HepG2 (cell line): Measurements from ENCODE around the gene LGALS3. TPM values are rescaled to one million over a fixed set of nuclear protein-coding genes. Genes with fewer than 3 reads are reported as not detected.
A peak's percentile ranks its signal among the peaks of the same experiment; 100 is the strongest.

ENCODE experiments used
- AKAP8 ChIP-seq: sonication (generic); formaldehyde crosslinking; IDR thresholded peaks from 2 replicates; pipeline ENCODE4 v1.5.1; 2020; ENCODE audit warnings: mild to moderate bottlenecking, missing genetic modification reagents
- CREB3 ChIP-seq: sonication (generic); formaldehyde crosslinking; IDR thresholded peaks from 2 replicates; pipeline ENCODE4 v1.5.0; 2020; ENCODE audit warnings: missing genetic modification reagents
- DRAP1 ChIP-seq: IDR thresholded peaks from 2 replicates; pipeline ENCODE4 v1.6.1; 2016; ENCODE audit warnings: missing genetic modification reagents, missing compliant biosample characterization
- DZIP1 ChIP-seq: sonication (generic); formaldehyde crosslinking; IDR thresholded peaks from 2 replicates; pipeline ENCODE4 v1.5.0; 2020; ENCODE audit warnings: mild to moderate bottlenecking, missing genetic modification reagents
- FUBP1 ChIP-seq: sonication (generic); formaldehyde crosslinking; IDR thresholded peaks from 2 replicates; pipeline ENCODE4 v1.5.1; 2020; ENCODE audit warnings: missing genetic modification reagents, mild to moderate bottlenecking, borderline replicate concordance
- HDAC1 ChIP-seq: sonication (generic); formaldehyde crosslinking; IDR thresholded peaks from 2 replicates; pipeline ENCODE4 v1.5.1; 2020; ENCODE audit warnings: mild to moderate bottlenecking, missing genetic modification reagents
- KLF15 ChIP-seq: sonication (generic); formaldehyde crosslinking; IDR thresholded peaks from 2 replicates; pipeline ENCODE4 v1.8.1; 2023; ENCODE audit warnings: borderline replicate concordance, mild to moderate bottlenecking, inconsistent platforms, missing genetic modification reagents, mixed read lengths
- NFYB ChIP-seq: sonication (generic); formaldehyde crosslinking; IDR thresholded peaks from 2 replicates; pipeline ENCODE4 v1.4.0; 2020; ENCODE audit warnings: missing genetic modification reagents
- NR2C2 ChIP-seq: sonication (generic); formaldehyde crosslinking; IDR thresholded peaks from 2 replicates; pipeline ENCODE4 v1.4.0; 2020; ENCODE audit warnings: missing genetic modification reagents, mild to moderate bottlenecking, moderate library complexity, borderline replicate concordance
- PAX8 ChIP-seq: sonication (generic); formaldehyde crosslinking; IDR thresholded peaks from 2 replicates; pipeline ENCODE4 v1.8.0; 2022; ENCODE audit warnings: mild to moderate bottlenecking, missing genetic modification reagents, borderline replicate concordance
- POLR2A ChIP-seq, 2 experiments: IDR thresholded peaks; 2 replicates each; pipeline ENCODE4 v1.6.1; 2011; ENCODE audit warnings: low read depth in 2 of 2, low read length in 2 of 2, mild to moderate bottlenecking in 1 of 2, moderate library complexity in 1 of 2; ENCODE audit not compliant: insufficient read depth in 1 of 2
- SRY ChIP-seq: sonication (generic); formaldehyde crosslinking; IDR thresholded peaks from 2 replicates; pipeline ENCODE4 v1.8.0; 2022; ENCODE audit warnings: mild to moderate bottlenecking, missing genetic modification reagents
- THYN1 ChIP-seq: sonication (generic); formaldehyde crosslinking; IDR thresholded peaks from 2 replicates; pipeline ENCODE4 v1.8.1; 2023; ENCODE audit warnings: low read depth, mild to moderate bottlenecking, moderate library complexity, missing genetic modification reagents, borderline replicate concordance
- ZBTB25 ChIP-seq: IDR thresholded peaks from 2 replicates; pipeline ENCODE4 v1.6.1; 2018; ENCODE audit warnings: missing genetic modification reagents
- ZEB1 ChIP-seq: IDR thresholded peaks from 2 replicates; pipeline ENCODE4 v1.6.1; 2012; ENCODE audit warnings: mild to moderate bottlenecking, low read depth, inconsistent platforms; ENCODE audit not compliant: insufficient replicate concordance
- ZNF280B ChIP-seq: sonication (generic); formaldehyde crosslinking; IDR thresholded peaks from 2 replicates; pipeline ENCODE4 v1.5.0; 2020; ENCODE audit warnings: missing genetic modification reagents, mild to moderate bottlenecking, borderline replicate concordance
- ZNF451 ChIP-seq: sonication (generic); formaldehyde crosslinking; IDR thresholded peaks from 2 replicates; pipeline ENCODE4 v1.5.0; 2020; ENCODE audit warnings: mild to moderate bottlenecking, missing genetic modification reagents
- ZNF513 ChIP-seq: sonication (generic); formaldehyde crosslinking; conservative IDR thresholded peaks from 2 replicates; pipeline ENCODE4 v1.5.0; 2020; ENCODE audit warnings: missing genetic modification reagents
- ZNF776 ChIP-seq: sonication (generic); formaldehyde crosslinking; IDR thresholded peaks from 2 replicates; pipeline ENCODE4 v1.4.0; 2020; ENCODE audit warnings: mild to moderate bottlenecking, missing genetic modification reagents
- polyA plus RNA-seq, 8 experiments: library from polyadenylated mRNA; depleted of rRNA in 3 of 8; stranded (reverse) in 7 of 8; unstranded in 1 of 8; fragments of >200 nt; fragmentation: Illumina TruSeq in 4 of 8; extraction: Trizol in 4 of 8; gene quantifications; 2 replicates each; pipeline versions ENCODE4 v1.2.1 to v1.2.3, GENCODE V29; 2011 to 2016; ENCODE audit warnings: low read depth in 4 of 8, missing spikeins in 1 of 8, mixed read lengths in 1 of 8; ENCODE audit not compliant: insufficient read depth in 1 of 8
- total RNA-seq, 5 experiments: library from RNA; depleted of rRNA; stranded (reverse); fragments of >200 nt; fragmentation: Illumina TruSeq; extraction: Trizol; gene quantifications; 2 replicates each; pipeline ENCODE4 v1.2.3, GENCODE V29; 2016; ENCODE audit warnings: low read depth in 1 of 5

LGALS3 gene
- total and polyA plus RNA-seq, 2 of the 13 experiments (the other 11 are each of a cell fraction or from before 2014, with no cell fraction given): 5.0 to 97.4 TPM

- TF ChIP-seq ZNF280B (CRISPR knock-in tag) (no peak), DRAP1 (CRISPR knock-in tag) (peak; percentile 63; the same call in 1 of the 2 replicates), ZEB1 (no peak), DZIP1 (no peak), ZNF776 (no peak), NR2C2 (CRISPR knock-in tag) (0 out of 2 replicates have a peak, but pooled peaks have one; percentile 17), CREB3 (CRISPR knock-in tag) (no peak), FUBP1 (CRISPR knock-in tag) (no peak), ZBTB25 (CRISPR knock-in tag) (no peak), KLF15 (CRISPR knock-in tag) (no peak), ZNF451 (CRISPR knock-in tag) (no peak), HDAC1 (CRISPR knock-in tag) (no peak), POLR2A (IDR thresholded peaks at IDR 0.05; ENCODE audit: insufficient read depth in 1 of 2, low read depth in 2 of 2, low read length in 2 of 2) (peak in 1 of 2 experiments; percentile 50; a peak in 1 of 4 replicates), ZNF513 (CRISPR knock-in tag) (no peak), SRY (CRISPR knock-in tag) (no peak), AKAP8 (CRISPR knock-in tag) (no peak), THYN1 (CRISPR knock-in tag) (no peak), NFYB (CRISPR knock-in tag) (no peak), PAX8 (CRISPR knock-in tag) (no peak)
Measured at GRCh38 chr14:55129086-55129427, at the start of gene LGALS3 (continued).
